SHP77 (cell line): Measurements from ENCODE around the gene RCOR2.
"Not testable (repeated sequence)": the region's sequence is repeated elsewhere in the genome, so short reads cannot be mapped to it uniquely, and the experiment has no call there.

Experiments used
- DNase-seq, 2 experiments: peaks; one replicate each; lab custom pipeline; 2025; lab: John Stamatoyannopoulos, UW

RCOR2 gene

GRCh38 chr11:63877658-63878241 is 39.2 kb downstream of the RCOR2 start:
- no peak for DNase-seq

GRCh38 chr11:63876616-63877015 is 40.3 kb downstream of the RCOR2 start:
- DNase-seq: no peak

DNA sequence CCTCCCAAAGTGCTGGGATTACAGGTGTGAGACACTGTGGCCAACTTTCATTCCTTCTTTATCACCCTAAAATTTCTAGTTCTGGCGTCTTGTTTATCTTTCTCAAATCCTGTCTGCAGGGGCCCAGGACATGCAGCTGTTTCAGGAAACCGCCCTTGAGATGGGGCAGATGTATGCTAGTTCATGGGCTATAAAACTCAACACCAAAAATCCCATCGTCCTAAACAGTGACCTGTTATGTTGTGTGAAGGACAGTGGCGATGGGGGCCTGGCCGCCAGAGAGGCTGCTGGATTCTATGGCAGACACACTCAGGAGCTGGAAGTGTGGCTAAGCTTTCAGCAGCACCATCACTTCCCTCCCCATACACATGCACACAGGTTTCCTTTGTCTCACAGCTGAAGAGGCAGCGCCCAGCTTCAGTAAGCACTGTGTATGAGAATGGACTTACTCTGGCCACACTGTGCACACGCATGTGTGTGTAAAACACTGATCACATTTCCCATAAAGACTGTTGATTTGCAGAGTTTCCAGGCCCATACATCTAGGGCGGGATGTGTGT is 41.4 kb downstream of the RCOR2 start:
- DNase-seq: no peak

GRCh38 chr11:63874511-63874910 is 42.5 kb downstream of the RCOR2 start:
- no peak for DNase-seq

- DNase-seq: no peak
Observed at GRCh38 chr11:63873311-63873710, 43.7 kb downstream of the RCOR2 start.

- no peak for DNase-seq
Observed at GRCh38 chr11:63872800-63873197, 44.2 kb downstream of the RCOR2 start.

DNA sequence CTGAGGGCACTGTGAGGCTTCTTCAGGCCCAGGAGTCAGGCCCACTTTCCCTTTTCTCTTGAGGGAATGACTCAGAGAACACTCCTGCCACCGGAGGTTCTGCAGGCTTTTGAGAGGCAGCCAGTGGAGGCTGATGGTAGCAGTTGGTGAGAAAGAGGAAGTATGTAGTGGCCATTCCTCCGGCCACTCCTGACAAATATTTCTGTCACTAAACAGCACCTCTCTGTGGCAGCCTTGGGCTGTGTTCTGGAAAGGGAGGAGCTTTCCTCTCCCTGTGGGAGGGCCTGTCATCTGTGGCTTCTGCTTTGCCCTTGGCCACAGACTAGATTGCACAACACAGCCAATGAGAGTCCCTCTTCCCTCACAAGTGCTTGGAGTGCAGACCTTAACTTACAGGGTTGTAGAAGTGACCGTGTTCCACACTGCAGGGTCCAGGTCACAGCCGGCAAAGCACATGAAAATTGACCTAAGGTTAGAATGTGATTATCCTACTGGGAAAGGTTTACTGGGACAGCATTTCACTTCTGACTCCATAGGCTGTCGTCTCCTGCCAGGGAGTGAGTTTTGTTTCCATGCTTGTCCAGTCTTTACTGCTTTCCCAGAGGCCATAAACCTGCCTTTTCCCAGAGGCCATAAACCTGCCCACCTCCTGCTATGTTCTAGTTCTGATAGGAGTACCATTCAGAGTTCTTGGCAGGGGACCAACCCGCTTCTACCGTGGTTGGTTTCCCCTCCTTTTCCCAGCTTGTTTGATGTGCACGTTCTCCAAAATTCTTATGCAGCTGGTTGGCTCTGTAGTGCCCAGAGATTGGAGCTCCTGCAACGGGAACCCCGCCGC is 44.8 kb downstream of the RCOR2 start:
- peak; percentile 20 to 61 for DNase-seq

GRCh38 chr11:63870351-63871140 is 46.4 kb downstream of the RCOR2 start:
- no peak for DNase-seq

GRCh38 chr11:63869683-63870082 is 47.3 kb downstream of the RCOR2 start:
- DNase-seq: no peak

- DNase-seq: no peak
Observed at GRCh38 chr11:63869171-63869591, 47.8 kb downstream of the RCOR2 start.

DNA sequence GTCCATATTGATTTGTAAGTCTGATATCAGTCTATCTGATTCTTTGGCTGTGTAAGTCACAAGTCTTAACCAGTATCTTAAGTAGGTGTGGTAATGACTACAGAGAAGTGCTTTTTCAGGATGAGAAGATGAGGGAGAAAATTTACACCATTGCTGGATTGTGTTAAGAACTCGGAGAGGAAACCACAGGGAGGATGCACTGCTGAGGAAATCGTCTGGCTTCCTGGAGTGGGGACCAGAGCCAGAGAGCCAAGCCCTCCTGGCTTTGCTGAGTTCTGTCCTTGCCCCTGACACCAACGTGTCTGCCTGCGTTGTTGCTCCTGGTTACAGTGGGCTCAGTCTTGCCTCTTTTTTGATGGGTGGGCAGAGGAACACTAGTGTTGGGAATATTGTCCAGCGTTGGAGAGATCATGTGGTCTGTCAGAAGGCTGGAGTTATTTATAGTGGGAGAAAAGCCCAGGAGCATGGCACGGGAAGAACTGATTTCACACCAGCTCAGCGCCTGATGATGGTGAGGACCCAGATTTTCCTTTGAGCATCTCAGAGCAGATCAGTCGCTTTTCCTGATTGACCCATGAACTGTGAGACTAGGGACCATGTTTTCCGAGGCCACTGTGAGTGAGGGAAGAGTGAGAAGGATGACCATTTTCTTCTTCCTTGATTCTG is 48.4 kb downstream of the RCOR2 start:
- no peak for DNase-seq

GRCh38 chr11:63867511-63867910 is 49.5 kb downstream of the RCOR2 start:
- no peak for DNase-seq

- no peak for DNase-seq
Observed at GRCh38 chr11:63866211-63866610, 50.8 kb downstream of the RCOR2 start.

DNA sequence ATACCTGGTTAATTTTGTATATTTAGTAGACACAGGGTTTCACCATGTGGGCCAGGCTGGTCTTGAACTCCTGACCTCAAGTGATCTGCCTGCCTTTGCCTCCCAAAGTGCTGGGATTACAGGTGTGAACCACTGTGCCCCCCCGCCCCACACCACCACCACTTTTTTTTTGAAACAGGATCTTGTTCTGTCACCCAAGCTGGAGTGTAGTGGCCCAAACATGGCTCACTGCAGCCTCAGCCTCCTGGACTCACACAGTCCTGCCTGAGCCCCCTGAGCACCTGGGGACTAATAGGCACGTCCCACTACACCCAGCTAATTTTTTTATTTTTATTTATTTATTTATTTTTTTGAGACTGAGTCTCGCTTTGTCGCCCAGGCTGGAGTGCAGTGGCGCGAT is 53.3 kb downstream of the RCOR2 start:
- not testable (repeated sequence) for DNase-seq

GRCh38 chr11:63862923-63863322 is 54.0 kb downstream of the RCOR2 start:
- peak in 1 of 2 experiments; percentile 12 for DNase-seq
